Astrocyte (in vitro differentiated cells and primary cell): ENCODE data around the gene VDAC1. TPM values are rescaled to one million over a fixed set of nuclear protein-coding genes. Genes with fewer than 3 reads are reported as not detected.

ENCODE experiments used
- DNase-seq: peaks from one replicate; pipeline ENCODE4 v3.0.0-alpha.2; 2010; ENCODE audit warnings: low read depth
- FAIRE-seq: peaks from 2 replicates; lab custom pipeline; 2011; peaks lifted over from hg19 to GRCh38; lab: Jason Lieb, UNC
- H2AFZ ChIP-seq: 2 replicates; pipeline ENCODE4 v1.6.0; 2012; ENCODE audit warnings: low read depth, low read length, inconsistent platforms
- H3K27ac ChIP-seq: 2 replicates; pipeline ENCODE4 v1.5.1; 2011; ENCODE audit warnings: low read depth, low read length, inconsistent platforms
- H3K27me3 ChIP-seq: 2 replicates; pipeline ENCODE4 v1.6.0; 2011; ENCODE audit warnings: low read length, inconsistent platforms; ENCODE audit not compliant: insufficient read depth
- H3K36me3 ChIP-seq: 2 replicates; pipeline ENCODE4 v1.5.1; 2011; ENCODE audit warnings: low read length, inconsistent platforms; ENCODE audit not compliant: insufficient read depth
- H3K4me1 ChIP-seq: 2 replicates; pipeline ENCODE4 v1.5.1; 2011; ENCODE audit warnings: low read length, inconsistent platforms; ENCODE audit not compliant: insufficient read depth
- H3K4me2 ChIP-seq: 2 replicates; pipeline ENCODE4 v1.6.0; 2012; ENCODE audit warnings: low read length, inconsistent platforms
- H3K4me3 ChIP-seq: 2 replicates; pipeline ENCODE4 v1.5.1; 2011; ENCODE audit warnings: low read depth, mild to moderate bottlenecking, low read length, inconsistent platforms; ENCODE audit not compliant: insufficient read depth
- H3K79me2 ChIP-seq: 2 replicates; pipeline ENCODE4 v1.6.0; 2012; ENCODE audit warnings: mild to moderate bottlenecking, low read length, inconsistent platforms; ENCODE audit not compliant: insufficient read depth
- H3K9ac ChIP-seq: 2 replicates; pipeline ENCODE4 v1.6.0; 2012; ENCODE audit warnings: mild to moderate bottlenecking, low read length, inconsistent platforms
- H3K9me3 ChIP-seq: 2 replicates; pipeline ENCODE4 v1.5.1; 2012; ENCODE audit warnings: low read depth, mild to moderate bottlenecking, low read length, inconsistent platforms; ENCODE audit not compliant: insufficient read depth
- H4K20me1 ChIP-seq: 2 replicates; pipeline ENCODE4 v1.6.0; 2012; ENCODE audit warnings: low read length, inconsistent platforms; ENCODE audit not compliant: insufficient read depth
- H3K27ac Mint-ChIP-seq: one replicate; pipeline ENCODE4 v1.8.0; 2021; ENCODE audit warnings: mild to moderate bottlenecking, mixed read lengths; ENCODE audit not compliant: unreplicated experiment
- H3K27me3 Mint-ChIP-seq: one replicate; pipeline ENCODE4 v1.8.0; 2021; ENCODE audit warnings: low read depth, mixed read lengths; ENCODE audit not compliant: unreplicated experiment
- H3K36me3 Mint-ChIP-seq: one replicate; pipeline ENCODE4 v1.8.0; 2021; ENCODE audit warnings: low read depth, mixed read lengths; ENCODE audit not compliant: unreplicated experiment
- H3K4me1 Mint-ChIP-seq: one replicate; pipeline ENCODE4 v1.8.0; 2021; ENCODE audit warnings: low read depth, mixed read lengths; ENCODE audit not compliant: unreplicated experiment
- H3K4me3 Mint-ChIP-seq: one replicate; pipeline ENCODE4 v1.8.0; 2021; ENCODE audit warnings: mild to moderate bottlenecking, moderate library complexity, mixed read lengths; ENCODE audit not compliant: unreplicated experiment
- H3K9me3 Mint-ChIP-seq: one replicate; pipeline ENCODE4 v1.8.0; 2021; ENCODE audit warnings: mild to moderate bottlenecking, mixed read lengths; ENCODE audit not compliant: unreplicated experiment
- CTCF ChIP-seq: IDR thresholded peaks from 2 replicates; pipeline ENCODE4 v1.5.1; 2011; ENCODE audit warnings: low read depth, mild to moderate bottlenecking, inconsistent platforms, low read length, moderate library complexity; ENCODE audit not compliant: insufficient read depth
- EZH2 ChIP-seq: IDR thresholded peaks from 2 replicates; pipeline ENCODE4 v1.6.1; 2012; ENCODE audit warnings: mild to moderate bottlenecking, low read length, inconsistent platforms; ENCODE audit not compliant: insufficient read depth
- total RNA-seq: library from RNA; stranded (reverse); gene quantifications from 2 replicates; pipeline ENCODE4 v1.2.1, GENCODE V29; 2021

Gene VDAC1
- total RNA-seq, 1 donor from 2014 or later, result 364 TPM

GRCh38 chr5:133950821-133951612 is 53.8 kb downstream of the VDAC1 start:
- no peaks in the 10 kb centered on the region for H3K27me3 ChIP-seq
- H3K27ac Mint-ChIP-seq, result no peak overlapping the region
- no peak overlapping the region for H2AFZ ChIP-seq
- peaks cover 11% of the 10 kb centered on the region for H3K4me1 Mint-ChIP-seq
- H3K27me3 Mint-ChIP-seq, result no peaks in the 10 kb centered on the region
- peak; percentile 40 for DNase-seq
- no peak overlapping the region for H3K4me3 Mint-ChIP-seq
- no peak for FAIRE-seq
- H3K4me3 ChIP-seq, result no peak overlapping the region
- no peaks in the 10 kb centered on the region for H3K79me2 ChIP-seq
- H4K20me1 ChIP-seq, result no peaks in the 10 kb centered on the region
- H3K4me2 ChIP-seq, result no peak overlapping the region
- peaks cover 6% of the 10 kb centered on the region for H3K36me3 ChIP-seq
- no peaks in the 10 kb centered on the region for H3K9me3 Mint-ChIP-seq
- no peak for TF ChIP-seq CTCF
- TF ChIP-seq EZH2, result no peak
- peaks cover 16% of the 10 kb centered on the region for H3K4me1 ChIP-seq
- H3K27ac ChIP-seq, result no peak overlapping the region
- H3K9me3 ChIP-seq, result no peaks in the 10 kb centered on the region
- no peak overlapping the region for H3K9ac ChIP-seq
- H3K36me3 Mint-ChIP-seq, result peaks cover 8% of the 10 kb centered on the region

GRCh38 chr5:133948721-133949120 is 56.1 kb downstream of the VDAC1 start:
- H3K4me1 Mint-ChIP-seq, result peaks cover 10% of the 10 kb centered on the region
- H3K27me3 Mint-ChIP-seq, result peaks cover 8% of the 10 kb centered on the region
- no peaks in the 10 kb centered on the region for H3K27me3 ChIP-seq
- no peak overlapping the region for H3K27ac ChIP-seq
- peaks cover 15% of the 10 kb centered on the region for H3K4me1 ChIP-seq
- peaks cover 7% of the 10 kb centered on the region for H3K36me3 Mint-ChIP-seq
- no peak overlapping the region for H3K4me3 Mint-ChIP-seq
- no peak overlapping the region for H3K27ac Mint-ChIP-seq
- no peaks in the 10 kb centered on the region for H3K9me3 Mint-ChIP-seq
- no peaks in the 10 kb centered on the region for H3K9me3 ChIP-seq
- H3K9ac ChIP-seq, result no peak overlapping the region
- no peak for DNase-seq
- H3K4me2 ChIP-seq, result no peak overlapping the region
- no peaks in the 10 kb centered on the region for H3K36me3 ChIP-seq
- no peak overlapping the region for H2AFZ ChIP-seq
- no peak overlapping the region for H3K4me3 ChIP-seq
- FAIRE-seq, result no peak
- no peaks in the 10 kb centered on the region for H3K79me2 ChIP-seq
- H4K20me1 ChIP-seq, result no peaks in the 10 kb centered on the region
- TF ChIP-seq CTCF, result no peak
- no peak for TF ChIP-seq EZH2

- peak; percentile 62 for DNase-seq
- no peak for FAIRE-seq
- H3K27ac ChIP-seq, result no peak overlapping the region
- H3K27me3 ChIP-seq, result no peaks in the 10 kb centered on the region
- no peak overlapping the region for H3K4me3 ChIP-seq
- H3K4me2 ChIP-seq, result no peak overlapping the region
- no peaks in the 10 kb centered on the region for H4K20me1 ChIP-seq
- H3K9ac ChIP-seq, result no peak overlapping the region
- peaks cover 8% of the 10 kb centered on the region for H3K27me3 Mint-ChIP-seq
- H3K27ac Mint-ChIP-seq, result no peak overlapping the region
- no peaks in the 10 kb centered on the region for H3K9me3 ChIP-seq
- peaks cover 2% of the 10 kb centered on the region for H3K36me3 Mint-ChIP-seq
- no peaks in the 10 kb centered on the region for H3K4me1 Mint-ChIP-seq
- no peaks in the 10 kb centered on the region for H3K9me3 Mint-ChIP-seq
- no peak overlapping the region for H2AFZ ChIP-seq
- no peaks in the 10 kb centered on the region for H3K36me3 ChIP-seq
- no peak overlapping the region for H3K4me3 Mint-ChIP-seq
- no peaks in the 10 kb centered on the region for H3K79me2 ChIP-seq
- no peak for TF ChIP-seq CTCF
- peaks cover 3% of the 10 kb centered on the region for H3K4me1 ChIP-seq
Observed at GRCh38 chr5:133947431-133947841, 57.3 kb downstream of the VDAC1 start.
